Ovary (tissue), 3 donors: ENCODE measurements around the gene DHX57.

Source experiments
- CTCF ChIP-seq, 3 donors: fragments of 450-650 bp in 2 of 3; fragments of 200-600 bp in 1 of 3; IDR thresholded peaks; one replicate each; pipeline versions ENCODE4 v1.5.1 to v1.8.0; 2016 to 2022; ENCODE audit warnings: antibody characterized with exemption in 3 of 3, mild to moderate bottlenecking in 1 of 3
- POLR2A ChIP-seq: fragments of 450-650 bp; IDR thresholded peaks from one replicate; pipeline ENCODE4 v1.6.1; 2017; ENCODE audit warnings: antibody characterized with exemption, mild to moderate bottlenecking, moderate library complexity
- donor health status: DM: no; HTN: no; CAD: no.

GRCh38 chr2:38763728-38764127, 112.0 kb downstream of the DHX57 start:
- TF ChIP-seq POLR2A, result no peak
- TF ChIP-seq CTCF (IDR thresholded peaks at IDR 0.05), result no peak
